ENCODE data around the gene CEP55. TPM values are rescaled to one million over a fixed set of nuclear protein-coding genes. Genes with fewer than 3 reads are reported as not detected.

Gene CEP55
- total RNA-seq, 1 experiment from 2014 or later: 68.5 TPM

DNA sequence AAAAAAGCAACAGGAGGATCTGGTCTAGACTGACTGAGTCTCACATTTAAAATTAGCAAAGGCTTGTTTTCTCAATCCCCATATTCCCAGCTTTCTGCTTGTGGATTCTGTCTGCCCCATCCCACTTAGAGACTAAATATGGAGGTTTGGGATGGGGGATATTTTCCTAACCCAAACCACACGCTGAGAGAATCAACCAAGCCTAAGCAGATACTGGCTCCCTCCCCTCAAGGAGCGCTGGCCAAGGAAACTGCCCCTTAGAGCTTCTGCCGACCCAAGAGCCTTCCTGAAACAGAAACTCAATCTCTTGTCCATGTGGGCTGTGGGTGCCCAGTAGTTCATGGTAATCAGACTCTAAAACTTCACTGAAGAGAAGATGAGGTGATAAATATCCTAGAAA, 74.0 kb downstream of the CEP55 start:
- Histone ChIP-seq H3K27ac (ENCODE audit: low read depth, low read length, poor library complexity, severe bottlenecking) (no peak overlapping the region), H3K9me3 (ENCODE audit: low read depth, low read length, poor library complexity, severe bottlenecking) (no peaks in the 10 kb centered on the region), H3K36me3 (ENCODE audit: insufficient read depth, low read length, poor library complexity, severe bottlenecking) (no peaks in the 10 kb centered on the region), H3K4me3 (ENCODE audit: low read depth, low read length, poor library complexity, severe bottlenecking) (no peak overlapping the region), H3K4me1 (ENCODE audit: insufficient read depth, low read length, poor library complexity, severe bottlenecking) (no peaks in the 10 kb centered on the region), H3K27me3 (replicated peaks; ENCODE audit: insufficient read depth, low read depth, low read length, poor library complexity) (peaks cover 60% of the 10 kb centered on the region)
- TF ChIP-seq, protein P1, sequence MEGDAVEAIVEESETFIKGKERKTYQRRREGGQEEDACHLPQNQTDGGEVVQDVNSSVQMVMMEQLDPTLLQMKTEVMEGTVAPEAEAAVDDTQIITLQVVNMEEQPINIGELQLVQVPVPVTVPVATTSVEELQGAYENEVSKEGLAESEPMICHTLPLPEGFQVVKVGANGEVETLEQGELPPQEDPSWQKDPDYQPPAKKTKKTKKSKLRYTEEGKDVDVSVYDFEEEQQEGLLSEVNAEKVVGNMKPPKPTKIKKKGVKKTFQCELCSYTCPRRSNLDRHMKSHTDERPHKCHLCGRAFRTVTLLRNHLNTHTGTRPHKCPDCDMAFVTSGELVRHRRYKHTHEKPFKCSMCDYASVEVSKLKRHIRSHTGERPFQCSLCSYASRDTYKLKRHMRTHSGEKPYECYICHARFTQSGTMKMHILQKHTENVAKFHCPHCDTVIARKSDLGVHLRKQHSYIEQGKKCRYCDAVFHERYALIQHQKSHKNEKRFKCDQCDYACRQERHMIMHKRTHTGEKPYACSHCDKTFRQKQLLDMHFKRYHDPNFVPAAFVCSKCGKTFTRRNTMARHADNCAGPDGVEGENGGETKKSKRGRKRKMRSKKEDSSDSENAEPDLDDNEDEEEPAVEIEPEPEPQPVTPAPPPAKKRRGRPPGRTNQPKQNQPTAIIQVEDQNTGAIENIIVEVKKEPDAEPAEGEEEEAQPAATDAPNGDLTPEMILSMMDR (conservative IDR thresholded peaks at IDR 0.05; ENCODE audit: low read depth, low read length): no peak
- TF ChIP-seq EZH2 (IDR thresholded peaks at IDR 0.05; ENCODE audit: borderline replicate concordance, low read depth, low read length, poor library complexity, severe bottlenecking): no peak
- no peak for DNase-seq (ENCODE audit: low spot score)
- ChIA-PET POLR2A (ENCODE audit: low non-redundant PET) (no interaction called here), CTCF (no interaction called here)
- BruUV-seq (replicated peaks): no TSS peak
- intact Hi-C loops (cut with micrococcal nuclease; ENCODE audit: unreplicated experiment): no loop called here

DNA sequence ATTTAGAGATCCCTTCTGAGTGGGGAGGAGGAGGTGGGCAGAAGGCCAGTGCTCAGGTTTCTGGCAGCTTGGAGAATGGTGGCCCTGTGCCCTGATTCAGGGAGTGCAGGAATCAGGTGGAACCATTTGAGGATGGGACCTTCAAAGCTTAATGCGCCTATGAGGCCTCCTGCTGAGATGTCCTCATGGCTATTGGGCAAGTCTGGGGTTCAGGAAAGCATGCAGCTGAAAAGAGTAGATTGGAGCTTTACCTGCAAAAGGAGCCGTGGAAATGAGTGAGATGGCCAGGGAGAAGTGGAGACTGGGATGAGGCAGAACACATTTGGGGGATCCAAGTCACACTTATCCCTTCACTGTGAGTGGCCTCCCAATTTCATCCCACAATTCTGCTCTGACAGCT, 76.2 kb downstream of the CEP55 start:
- Histone ChIP-seq H3K36me3 (ENCODE audit: insufficient read depth, low read length, poor library complexity, severe bottlenecking) (no peaks in the 10 kb centered on the region), H3K27me3 (replicated peaks; ENCODE audit: insufficient read depth, low read depth, low read length, poor library complexity) (peaks cover 38% of the 10 kb centered on the region), H3K4me3 (ENCODE audit: low read depth, low read length, poor library complexity, severe bottlenecking) (no peak overlapping the region), H3K4me1 (ENCODE audit: insufficient read depth, low read length, poor library complexity, severe bottlenecking) (no peaks in the 10 kb centered on the region), H3K27ac (ENCODE audit: low read depth, low read length, poor library complexity, severe bottlenecking) (no peak overlapping the region), H3K9me3 (ENCODE audit: low read depth, low read length, poor library complexity, severe bottlenecking) (no peaks in the 10 kb centered on the region)
- BruUV-seq (replicated peaks): no TSS peak
- no peak for DNase-seq (ENCODE audit: low spot score)
- TF ChIP-seq, protein P1 (conservative IDR thresholded peaks at IDR 0.05; ENCODE audit: low read depth, low read length): no peak
- TF ChIP-seq EZH2 (IDR thresholded peaks at IDR 0.05; ENCODE audit: borderline replicate concordance, low read depth, low read length, poor library complexity, severe bottlenecking): no peak
- intact Hi-C loops (cut with micrococcal nuclease; ENCODE audit: unreplicated experiment): no loop called here
- ChIA-PET CTCF (no interaction called here), POLR2A (ENCODE audit: low non-redundant PET) (no interaction called here)

DNA sequence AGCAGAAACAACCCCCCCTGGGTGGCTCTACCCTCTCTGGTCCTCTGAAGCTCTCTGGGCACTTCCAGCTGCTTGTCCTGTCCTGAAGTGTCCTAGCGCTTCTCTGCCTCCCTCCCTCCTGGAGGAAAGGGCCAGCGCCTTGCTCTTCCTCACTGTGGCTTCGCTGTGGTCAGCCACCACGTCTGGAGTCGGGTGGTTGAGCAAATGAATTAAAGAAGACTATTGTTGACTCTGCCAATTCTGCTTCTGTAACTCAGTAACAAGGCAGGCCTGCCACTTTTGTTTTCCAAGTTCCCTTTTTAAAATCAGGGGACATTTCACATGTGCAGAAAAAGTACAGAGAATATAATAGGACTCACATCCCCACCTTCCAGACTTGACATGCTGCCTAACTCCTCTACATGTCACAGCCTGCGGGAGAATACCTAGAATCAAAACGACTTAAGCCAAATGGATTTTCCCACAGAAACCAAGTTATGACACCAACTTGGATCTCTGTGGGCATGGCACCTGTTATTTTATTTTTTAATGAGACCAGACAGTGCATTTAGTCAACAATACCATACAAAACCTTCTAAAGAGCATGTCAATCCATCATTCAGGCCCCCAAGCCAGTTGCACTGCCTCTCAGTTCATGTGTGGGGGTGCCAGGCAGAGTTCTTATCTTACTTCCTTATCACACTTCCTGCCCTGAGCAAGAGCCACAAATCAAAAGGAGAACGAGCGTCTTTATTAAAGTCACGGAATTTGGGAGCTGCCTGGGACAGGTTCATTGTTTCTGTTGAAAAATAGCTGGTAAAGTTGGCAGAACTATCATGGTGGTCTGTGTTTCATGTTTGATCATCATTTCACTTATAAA, 76.9 kb downstream of the CEP55 start:
- TF ChIP-seq, protein P1 (conservative IDR thresholded peaks at IDR 0.05; ENCODE audit: low read depth, low read length): no peak
- no peak for TF ChIP-seq EZH2 (IDR thresholded peaks at IDR 0.05; ENCODE audit: borderline replicate concordance, low read depth, low read length, poor library complexity, severe bottlenecking)
- DNase-seq (ENCODE audit: low spot score): no peak
- intact Hi-C loops (cut with micrococcal nuclease; ENCODE audit: unreplicated experiment): no loop called here
- ChIA-PET POLR2A (ENCODE audit: low non-redundant PET) (no interaction called here), CTCF (no interaction called here)
- H3K9me3 ChIP-seq (ENCODE audit: low read depth, low read length, poor library complexity, severe bottlenecking): no peaks in the 10 kb centered on the region
- no peaks in the 10 kb centered on the region for H3K36me3 ChIP-seq (ENCODE audit: insufficient read depth, low read length, poor library complexity, severe bottlenecking)
- H3K27me3 ChIP-seq (replicated peaks; ENCODE audit: insufficient read depth, low read depth, low read length, poor library complexity): peaks cover 31% of the 10 kb centered on the region
- no peak overlapping the region for H3K4me3 ChIP-seq (ENCODE audit: low read depth, low read length, poor library complexity, severe bottlenecking)
- H3K27ac ChIP-seq (ENCODE audit: low read depth, low read length, poor library complexity, severe bottlenecking): no peak overlapping the region
- no TSS peak for BruUV-seq (replicated peaks)
- H3K4me1 ChIP-seq (ENCODE audit: insufficient read depth, low read length, poor library complexity, severe bottlenecking): no peaks in the 10 kb centered on the region
